ENCODE measurements around the gene MLLT6.

The MLLT6 gene

DNA sequence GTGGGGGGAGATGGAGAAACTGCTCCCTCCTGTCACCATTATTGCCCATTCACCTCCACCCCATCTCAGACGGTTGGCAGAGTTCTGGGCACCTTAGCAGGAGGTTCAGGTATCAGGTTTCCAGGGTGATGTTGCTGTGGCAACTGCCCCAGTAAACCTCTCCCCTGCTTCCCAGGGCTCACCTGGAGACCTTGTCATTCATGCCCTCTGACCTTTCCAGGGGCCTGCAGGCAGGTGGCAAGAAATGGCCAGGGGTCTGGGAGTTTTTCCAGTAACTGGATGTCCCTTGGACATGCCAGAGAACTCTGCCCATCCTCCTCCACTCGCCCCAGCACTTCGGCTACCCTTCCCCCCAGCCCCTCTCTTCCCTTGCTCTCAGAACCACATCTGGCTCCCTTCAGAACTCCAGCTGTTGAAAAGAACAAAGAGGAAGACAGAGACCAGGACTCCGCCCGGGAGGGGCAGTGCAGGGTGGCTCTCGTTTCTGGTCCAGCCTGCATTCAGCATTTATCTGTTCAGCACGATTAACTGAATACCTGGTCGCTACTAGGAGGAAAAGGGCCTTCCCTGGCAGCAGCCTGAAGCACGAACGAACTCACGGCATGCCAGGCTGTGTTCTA lies 8.5 kb downstream of the MLLT6 start:
- Histone ChIP-seq H3K4me3 (ENCODE audit: low read depth, low read length) (no peak overlapping the region), H3K36me3 (peaks cover 66% of the 10 kb centered on the region), H3K4me1 (no peaks in the 10 kb centered on the region), H3K27me3 (no peaks in the 10 kb centered on the region), H3K9me3 (no peaks in the 10 kb centered on the region)
- TF ChIP-seq, protein P1, sequence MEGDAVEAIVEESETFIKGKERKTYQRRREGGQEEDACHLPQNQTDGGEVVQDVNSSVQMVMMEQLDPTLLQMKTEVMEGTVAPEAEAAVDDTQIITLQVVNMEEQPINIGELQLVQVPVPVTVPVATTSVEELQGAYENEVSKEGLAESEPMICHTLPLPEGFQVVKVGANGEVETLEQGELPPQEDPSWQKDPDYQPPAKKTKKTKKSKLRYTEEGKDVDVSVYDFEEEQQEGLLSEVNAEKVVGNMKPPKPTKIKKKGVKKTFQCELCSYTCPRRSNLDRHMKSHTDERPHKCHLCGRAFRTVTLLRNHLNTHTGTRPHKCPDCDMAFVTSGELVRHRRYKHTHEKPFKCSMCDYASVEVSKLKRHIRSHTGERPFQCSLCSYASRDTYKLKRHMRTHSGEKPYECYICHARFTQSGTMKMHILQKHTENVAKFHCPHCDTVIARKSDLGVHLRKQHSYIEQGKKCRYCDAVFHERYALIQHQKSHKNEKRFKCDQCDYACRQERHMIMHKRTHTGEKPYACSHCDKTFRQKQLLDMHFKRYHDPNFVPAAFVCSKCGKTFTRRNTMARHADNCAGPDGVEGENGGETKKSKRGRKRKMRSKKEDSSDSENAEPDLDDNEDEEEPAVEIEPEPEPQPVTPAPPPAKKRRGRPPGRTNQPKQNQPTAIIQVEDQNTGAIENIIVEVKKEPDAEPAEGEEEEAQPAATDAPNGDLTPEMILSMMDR (IDR thresholded peaks at IDR 0.05; ENCODE audit: low read depth, low read length): no peak
- DNase-seq: no peak

DNA sequence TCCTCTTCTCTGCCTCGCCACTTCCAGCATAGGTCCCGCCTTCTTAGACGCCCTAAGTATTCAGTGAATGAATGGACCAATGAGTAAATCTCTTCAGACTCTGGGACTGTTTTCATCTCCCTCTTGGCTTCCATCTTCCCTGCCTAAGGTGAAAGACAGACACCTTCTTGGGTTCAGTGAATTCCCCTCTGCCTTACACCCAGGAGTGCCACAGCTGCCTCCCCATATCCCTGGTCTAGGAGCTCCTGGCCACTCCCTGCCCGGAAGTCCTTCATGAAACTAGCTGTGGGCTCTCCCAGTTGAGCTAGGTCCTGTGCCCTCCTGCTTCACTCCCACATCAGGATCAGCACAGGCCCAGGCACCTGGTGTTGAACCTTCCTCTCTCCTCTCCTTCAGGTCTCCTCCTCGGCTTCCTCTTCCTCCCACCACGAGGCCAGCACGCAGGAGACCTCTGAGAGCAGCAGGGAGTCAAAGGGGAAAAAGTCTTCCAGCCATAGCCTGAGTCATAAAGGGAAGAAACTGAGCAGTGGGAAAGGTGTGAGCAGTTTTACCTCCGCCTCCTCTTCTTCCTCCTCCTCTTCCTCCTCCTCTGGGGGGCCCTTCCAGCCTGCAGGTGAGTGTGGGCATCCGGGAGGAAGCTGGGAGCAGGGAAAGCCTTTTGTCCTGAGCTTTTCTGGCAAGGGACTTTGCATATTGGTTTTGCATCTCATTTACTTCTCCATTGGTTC lies 10.3 kb downstream of the MLLT6 start:
- TF ChIP-seq, protein P1 (IDR thresholded peaks at IDR 0.05; ENCODE audit: low read depth, low read length): no peak
- no peak for DNase-seq
- peaks cover 60% of the 10 kb centered on the region for H3K36me3 ChIP-seq
- no peak overlapping the region for H3K4me3 ChIP-seq (ENCODE audit: low read depth, low read length)
- H3K4me1 ChIP-seq: peaks cover 5% of the 10 kb centered on the region
- H3K9me3 ChIP-seq: no peaks in the 10 kb centered on the region
- no peaks in the 10 kb centered on the region for H3K27me3 ChIP-seq

DNA sequence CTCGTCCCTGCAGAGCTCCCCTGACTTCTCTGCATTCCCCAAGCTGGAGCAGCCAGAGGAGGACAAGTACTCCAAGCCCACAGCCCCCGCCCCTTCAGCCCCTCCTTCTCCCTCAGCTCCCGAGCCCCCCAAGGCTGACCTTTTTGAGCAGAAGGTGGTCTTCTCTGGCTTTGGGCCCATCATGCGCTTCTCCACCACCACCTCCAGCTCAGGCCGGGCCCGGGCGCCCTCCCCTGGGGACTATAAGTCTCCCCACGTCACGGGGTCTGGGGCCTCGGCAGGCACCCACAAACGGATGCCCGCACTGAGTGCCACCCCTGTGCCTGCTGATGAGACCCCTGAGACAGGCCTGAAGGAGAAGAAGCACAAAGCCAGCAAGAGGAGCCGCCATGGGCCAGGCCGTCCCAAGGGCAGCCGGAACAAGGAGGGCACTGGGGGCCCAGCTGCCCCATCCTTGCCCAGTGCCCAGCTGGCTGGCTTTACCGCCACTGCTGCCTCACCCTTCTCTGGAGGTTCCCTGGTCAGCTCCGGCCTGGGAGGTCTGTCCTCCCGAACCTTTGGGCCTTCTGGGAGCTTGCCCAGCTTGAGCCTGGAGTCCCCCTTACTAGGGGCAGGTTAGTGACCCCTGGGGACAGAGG lies 11.4 kb downstream of the MLLT6 start:
- TF ChIP-seq, protein P1 (IDR thresholded peaks at IDR 0.05; ENCODE audit: low read depth, low read length): no peak
- Histone ChIP-seq H3K27me3 (no peaks in the 10 kb centered on the region), H3K36me3 (peaks cover 69% of the 10 kb centered on the region), H3K4me3 (ENCODE audit: low read depth, low read length) (no peak overlapping the region), H3K4me1 (peaks cover 8% of the 10 kb centered on the region), H3K9me3 (no peaks in the 10 kb centered on the region)
- DNase-seq: no peak

DNA sequence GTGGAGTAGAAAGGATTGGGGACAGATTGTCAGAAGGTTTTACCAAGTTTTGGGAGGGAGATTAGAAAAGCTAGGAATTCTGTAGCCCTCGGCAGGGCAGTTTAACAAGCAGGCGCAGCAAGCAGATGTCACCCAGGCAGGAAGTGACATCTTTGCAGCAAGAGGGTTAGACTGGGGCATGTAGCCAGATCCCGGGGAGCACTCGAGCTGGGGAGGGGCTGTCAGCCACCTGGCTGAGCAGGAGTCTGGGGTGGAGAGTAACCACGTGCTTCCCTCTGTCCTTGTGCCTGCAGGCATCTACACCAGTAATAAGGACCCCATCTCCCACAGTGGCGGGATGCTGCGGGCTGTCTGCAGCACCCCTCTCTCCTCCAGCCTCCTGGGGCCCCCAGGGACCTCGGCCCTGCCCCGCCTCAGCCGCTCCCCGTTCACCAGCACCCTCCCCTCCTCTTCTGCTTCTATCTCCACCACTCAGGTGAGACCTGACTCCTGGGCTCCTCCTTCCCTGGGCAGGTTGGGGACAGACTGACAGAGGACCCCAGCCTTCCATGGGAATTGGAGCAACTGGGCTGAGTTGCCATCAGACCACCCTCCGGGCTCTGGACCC lies 12.2 kb downstream of the MLLT6 start:
- no peak for DNase-seq
- H3K9me3 ChIP-seq: no peaks in the 10 kb centered on the region
- peaks cover 8% of the 10 kb centered on the region for H3K4me1 ChIP-seq
- H3K36me3 ChIP-seq: peaks cover 63% of the 10 kb centered on the region
- H3K27me3 ChIP-seq: no peaks in the 10 kb centered on the region
- TF ChIP-seq, protein P1 (IDR thresholded peaks at IDR 0.05; ENCODE audit: low read depth, low read length): no peak
- H3K4me3 ChIP-seq (ENCODE audit: low read depth, low read length): no peak overlapping the region

DNA sequence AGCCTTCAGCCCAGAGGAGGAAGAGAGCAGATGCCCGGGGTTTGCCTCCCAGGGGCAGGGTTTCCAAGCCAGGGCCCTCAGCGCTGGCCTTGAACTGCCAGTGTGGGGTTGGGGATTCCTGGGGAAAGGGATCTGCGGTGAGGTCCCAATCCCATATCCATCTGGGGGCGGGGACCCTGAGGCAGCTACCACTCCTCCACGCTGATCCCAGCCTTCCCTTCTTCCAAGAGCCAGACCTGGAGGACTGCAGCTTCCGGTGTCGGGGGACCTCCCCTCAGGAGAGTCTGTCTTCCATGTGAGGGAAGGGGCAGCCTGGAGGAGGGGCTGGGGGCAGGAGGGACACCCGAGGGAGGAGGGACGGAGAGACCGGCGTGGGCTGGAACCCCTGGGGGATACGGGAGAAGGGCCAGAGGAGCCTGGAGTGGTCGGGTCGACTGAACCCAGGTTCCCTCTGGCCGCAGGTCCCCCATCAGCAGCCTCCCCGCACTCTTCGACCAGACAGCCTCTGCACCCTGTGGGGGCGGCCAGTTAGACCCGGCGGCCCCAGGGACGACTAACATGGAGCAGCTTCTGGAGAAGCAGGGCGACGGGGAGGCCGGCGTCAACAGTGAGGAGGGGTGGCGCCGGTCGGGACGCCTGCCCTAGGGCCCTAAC lies 14.3 kb downstream of the MLLT6 start:
- TF ChIP-seq, protein P1 (IDR thresholded peaks at IDR 0.05; ENCODE audit: low read depth, low read length): no peak
- H3K27me3 ChIP-seq: no peaks in the 10 kb centered on the region
- no peak overlapping the region for H3K4me3 ChIP-seq (ENCODE audit: low read depth, low read length)
- peaks cover 55% of the 10 kb centered on the region for H3K36me3 ChIP-seq
- H3K4me1 ChIP-seq: peaks cover 20% of the 10 kb centered on the region
- DNase-seq: no peak
- H3K9me3 ChIP-seq: no peaks in the 10 kb centered on the region

All from BE2C (cell line).